ENCODE measurements around the gene SNRK.

GRCh38 chr3:43391621-43392020 is 105.3 kb downstream of the SNRK start:
- TF ChIP-seq EZH2 (IDR thresholded peaks at IDR 0.05; ENCODE audit: borderline replicate concordance, low read depth, low read length, severe bottlenecking) (no peak), CTCF (IDR thresholded peaks at IDR 0.05; ENCODE audit: borderline replicate concordance, extremely low read depth, low read length, poor library complexity, severe bottlenecking) (no peak)

Measured in DND-41 (cell line).